Peyer's patch (tissue), 4 donors: Measurements from ENCODE around the gene KANSL1. TPM values are rescaled to one million over a fixed set of nuclear protein-coding genes. Genes with fewer than 3 reads are reported as not detected.

Source experiments
- DNase-seq, 3 donors: peaks; one replicate each; pipeline ENCODE4 v3.0.0-alpha.2; 2017 to 2019
- H3K27ac ChIP-seq, 4 donors: fragments of 200-600 bp; sonication (generic); one replicate each; pipeline ENCODE4 v1.5.1; 2016 to 2019
- H3K27me3 ChIP-seq, 2 donors: fragments of 200-600 bp; sonication (generic); one replicate each; pipeline ENCODE4 v1.5.1; 2019
- H3K36me3 ChIP-seq, 3 donors: fragments of 200-600 bp; sonication (generic); one replicate each; pipeline ENCODE4 v1.5.1; 2016 to 2019
- H3K4me1 ChIP-seq, 4 donors: fragments of 200-600 bp; sonication (generic); one replicate each; pipeline ENCODE4 v1.5.1; 2016 to 2019
- H3K4me3 ChIP-seq, 4 donors: fragments of 200-600 bp; sonication (generic); 1 replicate in 3 of 4; 2 replicates in 1 of 4; pipeline ENCODE4 v1.5.1; 2016 to 2019; ENCODE audit warnings: mild to moderate bottlenecking in 1 of 4
- H3K9me3 ChIP-seq, 4 donors: fragments of 200-600 bp; sonication (generic); one replicate each; pipeline ENCODE4 v1.5.1; 2016 to 2019; ENCODE audit warnings: mild to moderate bottlenecking in 1 of 4
- CTCF ChIP-seq, 6 experiments: fragments of 450-650 bp in 4 of 6; fragments of 200-600 bp in 2 of 6; sonication (generic) in 1 of 6; IDR thresholded peaks; one replicate each; pipeline ENCODE4 v1.5.1; 2017 to 2019; ENCODE audit warnings: antibody characterized with exemption in 6 of 6, mild to moderate bottlenecking in 3 of 6, moderate library complexity in 1 of 6
- POLR2A ChIP-seq, 2 donors: fragments of 450-650 bp; IDR thresholded peaks; one replicate each; pipeline ENCODE4 v1.5.1; 2017; ENCODE audit warnings: antibody characterized with exemption in 2 of 2, mild to moderate bottlenecking in 2 of 2, moderate library complexity in 2 of 2
- total RNA-seq, 4 donors: library from RNA; depleted of rRNA; stranded (reverse); fragments of >200 nt; gene quantifications; one replicate each; pipeline ENCODE4 v1.1.0, GENCODE V29; 2016

Gene KANSL1
- total RNA-seq, 4 donors from 2014 or later, result 97.6 to 328 (median 141) TPM

- H3K4me1 ChIP-seq, result no peaks in the 10 kb centered on the region
- H3K27me3 ChIP-seq, result no peaks in the 10 kb centered on the region
- TF ChIP-seq CTCF (IDR thresholded peaks at IDR 0.05) (peak in 5 of 6 experiments; percentile 26 to 49 (median 42)), POLR2A (IDR thresholded peaks at IDR 0.05) (no peak)
- no peak for DNase-seq
- no peak overlapping the region for H3K4me3 ChIP-seq
- peaks cover 0 to 48% (median 0%) of the 10 kb centered on the region in 3 donors for H3K36me3 ChIP-seq
- no peaks in the 10 kb centered on the region for H3K9me3 ChIP-seq
- no peak overlapping the region for H3K27ac ChIP-seq
Observed at GRCh38 chr17:46061435-46061834, 131.8 kb downstream of the KANSL1 start.

- Histone ChIP-seq H3K27me3 (no peaks in the 10 kb centered on the region), H3K36me3 (peaks cover 0 to 38% (median 0%) of the 10 kb centered on the region in 3 donors), H3K4me3 (no peak overlapping the region), H3K4me1 (no peaks in the 10 kb centered on the region), H3K9me3 (no peaks in the 10 kb centered on the region), H3K27ac (no peak overlapping the region)
- DNase-seq, result no peak
- no peak for TF ChIP-seq POLR2A (IDR thresholded peaks at IDR 0.05)
- no peak for TF ChIP-seq CTCF (IDR thresholded peaks at IDR 0.05)
Observed at GRCh38 chr17:46060461-46060860, 132.8 kb downstream of the KANSL1 start.

GRCh38 chr17:46059486-46059885 is 133.7 kb downstream of the KANSL1 start:
- H3K36me3 ChIP-seq, result peaks cover 0 to 30% (median 0%) of the 10 kb centered on the region in 3 donors
- TF ChIP-seq POLR2A (IDR thresholded peaks at IDR 0.05) (no peak), CTCF (IDR thresholded peaks at IDR 0.05) (no peak)
- H3K4me3 ChIP-seq, result no peak overlapping the region
- H3K4me1 ChIP-seq, result no peaks in the 10 kb centered on the region
- H3K27ac ChIP-seq, result no peak overlapping the region
- H3K27me3 ChIP-seq, result no peaks in the 10 kb centered on the region
- no peak for DNase-seq
- no peaks in the 10 kb centered on the region for H3K9me3 ChIP-seq

GRCh38 chr17:46057366-46057765 is 135.9 kb downstream of the KANSL1 start:
- H3K4me3 ChIP-seq, result no peak overlapping the region
- peaks cover 0 to 35% (median 0%) of the 10 kb centered on the region in 3 donors for H3K36me3 ChIP-seq
- H3K27me3 ChIP-seq, result no peaks in the 10 kb centered on the region
- no peaks in the 10 kb centered on the region for H3K4me1 ChIP-seq
- H3K9me3 ChIP-seq, result no peaks in the 10 kb centered on the region
- H3K27ac ChIP-seq, result no peak overlapping the region
- TF ChIP-seq POLR2A (IDR thresholded peaks at IDR 0.05), result no peak
- TF ChIP-seq CTCF (IDR thresholded peaks at IDR 0.05), result no peak
- DNase-seq, result no peak

- TF ChIP-seq POLR2A (IDR thresholded peaks at IDR 0.05) (no peak), CTCF (IDR thresholded peaks at IDR 0.05) (no peak)
Observed at GRCh38 chr17:46056800-46057304, 136.4 kb downstream of the KANSL1 start.

More at GRCh38 chr17:46056800-46057304, 136.4 kb downstream of the KANSL1 start:
- peaks cover 0 to 35% (median 0%) of the 10 kb centered on the region in 3 donors for H3K36me3 ChIP-seq
- H3K27ac ChIP-seq, result no peak overlapping the region
- H3K4me1 ChIP-seq, result no peaks in the 10 kb centered on the region
- H3K9me3 ChIP-seq, result no peaks in the 10 kb centered on the region
- no peaks in the 10 kb centered on the region for H3K27me3 ChIP-seq
- no peak overlapping the region for H3K4me3 ChIP-seq
- DNase-seq, result no peak
